ENCODE results near the gene ANKS3. TPM values are rescaled to one million over a fixed set of nuclear protein-coding genes. Genes with fewer than 3 reads are reported as not detected.
A peak's percentile ranks its signal among the peaks of the same experiment; 100 is the strongest.

Gene ANKS3
- total RNA-seq, 1 donor: 22.0 TPM

- TF ChIP-seq CTCF (IDR thresholded peaks at IDR 0.05; ENCODE audit: insufficient read depth, low read length): peak; percentile 10
- peak; percentile 88 for DNase-seq (ENCODE audit: low read depth)
Measured at GRCh38 chr16:4693296-4693955, 40.6 kb downstream of the ANKS3 start, which contains the start of gene NUDT16L1. Gene NUDT16L1 (plus strand): TSS chr16:4693562. CDS start chr16:4693727, 165 bp downstream.

GRCh38 chr16:4692460-4693295, 41.4 kb downstream of the ANKS3 start:
- TF ChIP-seq CTCF (IDR thresholded peaks at IDR 0.05; ENCODE audit: insufficient read depth, low read length): no peak
- DNase-seq (ENCODE audit: low read depth): peak; percentile 7
- peak overlapping the region; percentile 74 for H3K4me3 ChIP-seq (ENCODE audit: low read depth, low read length)

More at GRCh38 chr16:4693296-4693955, 40.6 kb downstream of the ANKS3 start, which contains the start of gene NUDT16L1:
- H3K4me3 ChIP-seq (ENCODE audit: low read depth, low read length): peak within 1 kb of the TSS; percentile 95

DNA sequence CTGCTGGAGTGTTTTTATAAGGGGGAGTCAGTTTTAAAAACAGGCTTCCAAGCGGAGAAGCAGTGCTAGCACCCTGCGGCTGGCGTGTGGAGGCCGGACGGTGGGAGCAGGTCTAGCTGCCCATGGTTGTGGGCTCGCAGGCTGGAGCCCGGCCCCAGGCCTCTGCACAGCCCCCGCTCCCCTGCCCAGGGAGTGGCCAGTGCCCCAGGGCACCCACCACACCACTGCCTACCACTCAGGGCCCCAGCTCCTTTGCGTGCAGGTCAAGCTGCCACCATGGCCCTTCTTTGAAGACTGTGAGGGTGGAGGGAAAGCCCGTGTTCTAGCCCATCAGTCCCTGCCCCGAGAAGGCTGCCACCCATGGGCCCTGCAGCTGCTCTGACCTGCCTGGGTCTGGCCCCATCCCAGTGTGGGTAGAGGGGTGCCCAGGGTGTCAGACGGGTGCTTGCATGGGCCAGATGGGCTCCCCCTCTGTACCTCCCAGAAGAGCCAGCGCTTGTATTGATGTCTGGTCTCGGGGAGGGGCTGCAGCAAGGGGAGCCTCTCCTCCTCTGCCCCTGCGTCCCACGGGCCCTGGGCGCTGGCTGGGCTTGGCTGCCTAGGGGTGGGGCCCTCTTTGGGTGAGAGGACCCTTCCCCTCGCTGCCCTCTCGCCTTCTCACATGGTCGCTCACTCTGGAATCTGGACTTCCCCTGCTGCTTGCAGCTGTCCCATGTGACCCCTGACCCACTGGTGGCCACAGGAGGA, 42.2 kb downstream of the ANKS3 start:
- DNase-seq (ENCODE audit: low read depth): no peak
- no peak overlapping the region for H3K4me3 ChIP-seq (ENCODE audit: low read depth, low read length)
- TF ChIP-seq CTCF (IDR thresholded peaks at IDR 0.05; ENCODE audit: insufficient read depth, low read length): no peak

DNA sequence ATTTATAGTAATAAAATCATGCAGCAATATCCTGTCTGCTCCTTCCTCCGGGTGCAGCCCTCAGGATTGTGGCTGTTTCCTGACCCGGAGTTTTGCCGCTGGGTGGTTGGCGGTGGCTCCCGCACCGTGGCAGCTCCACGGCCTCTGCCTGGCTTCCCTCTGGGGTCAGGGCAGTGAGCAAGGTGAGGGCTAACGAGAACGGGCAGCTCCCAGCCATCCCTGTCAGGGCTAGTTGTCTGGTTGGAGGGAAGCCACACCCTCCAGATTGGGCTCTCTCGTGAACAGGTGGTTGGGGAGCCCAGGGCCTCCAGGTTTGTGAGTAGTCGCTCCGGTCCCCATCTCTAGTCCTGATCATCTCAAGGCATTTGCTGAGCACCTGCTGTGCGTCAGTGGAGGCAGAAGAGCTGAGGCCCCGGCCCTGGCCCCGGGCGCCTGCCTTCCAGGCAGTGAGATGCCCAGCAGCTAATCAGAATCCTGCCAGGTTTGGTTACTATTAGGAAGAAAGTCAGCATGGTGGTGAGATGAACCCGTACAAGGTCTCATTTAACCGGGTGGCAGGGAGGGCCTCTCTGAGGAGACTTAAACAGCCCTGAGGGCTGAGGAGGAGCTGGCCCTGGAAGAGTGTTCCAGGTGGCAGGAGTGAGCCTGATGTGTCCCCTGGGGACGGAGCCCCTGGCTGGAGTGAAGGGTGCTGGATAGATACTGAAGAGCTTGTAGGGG, 43.0 kb downstream of the ANKS3 start:
- H3K4me3 ChIP-seq (ENCODE audit: low read depth, low read length): no peak overlapping the region
- no peak for TF ChIP-seq CTCF (IDR thresholded peaks at IDR 0.05; ENCODE audit: insufficient read depth, low read length)
- no peak for DNase-seq (ENCODE audit: low read depth)

GRCh38 chr16:4689864-4690704, 44.0 kb downstream of the ANKS3 start:
- no peak for DNase-seq (ENCODE audit: low read depth)
- no peak for TF ChIP-seq CTCF (IDR thresholded peaks at IDR 0.05; ENCODE audit: insufficient read depth, low read length)

More at GRCh38 chr16:4689864-4690704, 44.0 kb downstream of the ANKS3 start:
- H3K4me3 ChIP-seq (ENCODE audit: low read depth, low read length): no peak overlapping the region
